HG03378 (cell line): Measurements from ENCODE around the gene WNT7A.

Experiments
- ATAC-seq: cut with Tn5 transposase; IDR thresholded peaks from one replicate; pipeline ENCODE4 v1.9.1; 2021; ENCODE audit warnings: mild to moderate bottlenecking, moderate library complexity; ENCODE audit not compliant: unreplicated experiment

WNT7A gene

DNA sequence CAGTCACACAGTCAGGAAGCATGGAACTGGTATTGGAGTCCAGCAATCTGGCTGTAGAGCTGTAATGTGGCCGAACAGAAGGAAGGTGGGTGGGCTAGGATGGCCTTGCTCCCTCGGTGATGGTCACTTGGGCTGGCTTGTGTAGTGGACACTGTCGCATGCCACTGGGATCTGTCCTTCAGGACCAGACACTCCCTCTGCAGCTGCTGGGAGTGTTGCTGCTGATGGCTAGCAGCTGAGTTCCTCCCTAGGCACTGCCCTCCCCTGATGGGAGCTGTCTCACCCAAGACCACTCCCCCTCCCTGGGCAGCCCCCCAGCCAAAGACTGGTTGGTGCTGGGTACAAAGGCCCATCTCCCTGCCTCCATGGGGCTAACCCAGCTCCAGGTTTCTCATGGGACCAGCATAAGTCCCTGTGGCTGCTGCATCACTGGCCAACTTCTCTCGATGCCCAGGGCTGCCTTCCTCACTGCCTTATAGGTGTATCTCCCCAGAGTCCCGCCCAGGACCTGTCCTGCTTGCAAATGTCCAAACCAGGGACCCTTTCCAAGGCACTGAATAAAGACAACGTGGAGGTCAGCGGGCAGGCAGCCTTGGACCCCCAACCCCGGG is 48.4 kb downstream of the WNT7A start:
- ATAC-seq: no peak

DNA sequence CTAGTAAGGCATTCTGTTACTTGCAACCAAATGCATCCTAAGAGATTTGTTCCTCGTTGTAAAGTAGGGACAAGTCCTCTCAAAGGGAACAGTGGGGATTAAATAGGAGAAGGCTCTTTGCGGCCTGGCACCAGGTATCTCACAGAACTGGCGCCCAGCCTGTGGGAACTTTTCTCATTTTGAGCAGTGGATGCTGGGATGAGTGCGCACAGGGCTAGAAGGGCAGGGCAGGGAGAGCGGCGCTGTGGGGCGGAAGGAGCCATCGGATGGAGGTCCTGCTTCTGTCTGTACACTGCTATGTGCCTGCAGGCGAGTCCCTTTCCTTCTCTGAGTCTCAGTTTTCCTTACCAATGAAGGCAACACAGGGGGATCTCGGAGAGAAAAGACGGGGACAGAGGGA is 50.6 kb downstream of the WNT7A start:
- no peak for ATAC-seq

DNA sequence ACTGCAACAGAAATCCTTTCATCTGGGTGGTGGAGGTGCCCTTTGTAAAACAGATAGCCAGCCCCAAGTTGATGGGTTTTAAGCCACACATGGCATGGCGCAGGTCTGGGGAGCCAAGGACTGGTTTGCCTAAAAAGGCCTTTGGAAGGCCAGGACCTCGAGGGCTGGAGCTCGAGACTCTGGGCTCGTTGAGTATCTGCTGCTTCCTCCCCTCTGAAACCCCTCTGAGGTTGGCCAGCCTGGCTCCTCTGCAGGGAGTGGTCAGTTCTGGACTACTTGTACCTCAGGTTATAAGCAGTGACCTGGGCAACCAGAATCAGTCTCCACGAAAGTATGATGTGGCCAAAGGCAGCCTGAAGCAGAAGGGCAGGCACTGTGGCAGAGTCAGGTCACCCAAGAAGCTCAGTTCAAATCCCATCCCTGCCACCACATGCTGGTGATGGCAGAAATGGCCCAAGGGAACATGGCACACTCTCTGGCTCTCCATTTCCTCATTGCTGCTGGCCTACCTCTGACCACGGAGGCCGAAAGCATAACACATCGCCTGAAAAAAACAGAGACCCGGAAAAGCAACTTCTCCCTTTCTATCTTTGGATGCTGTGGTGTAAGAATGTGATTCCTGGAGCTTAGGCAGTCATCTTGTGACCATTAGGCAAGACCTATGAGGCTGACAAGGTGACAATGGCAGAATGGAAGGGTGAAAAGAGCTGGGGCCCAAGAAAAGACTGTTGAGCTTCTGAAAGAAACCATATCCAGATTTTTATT is 51.2 kb downstream of the WNT7A start:
- no peak for ATAC-seq

DNA sequence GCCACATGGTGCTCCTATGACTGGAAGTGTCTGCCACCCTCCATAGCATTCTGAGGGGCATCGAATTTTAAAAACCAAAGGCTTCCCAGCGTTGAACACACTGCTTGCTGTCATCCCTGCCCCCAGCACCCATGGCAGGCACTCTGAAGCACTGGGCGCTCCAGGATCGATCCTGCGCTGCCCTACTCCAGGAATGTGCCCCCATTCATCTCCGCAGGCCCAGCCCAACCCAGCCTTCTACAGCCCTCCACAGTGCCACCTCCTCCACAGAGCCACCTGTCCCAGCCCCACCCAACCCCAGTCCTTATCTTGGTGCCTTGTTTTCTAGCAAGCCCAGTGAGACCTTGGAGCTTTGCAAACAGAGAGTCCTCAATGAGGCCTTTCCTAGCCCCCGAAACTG is 52.2 kb downstream of the WNT7A start:
- ATAC-seq: no peak

DNA sequence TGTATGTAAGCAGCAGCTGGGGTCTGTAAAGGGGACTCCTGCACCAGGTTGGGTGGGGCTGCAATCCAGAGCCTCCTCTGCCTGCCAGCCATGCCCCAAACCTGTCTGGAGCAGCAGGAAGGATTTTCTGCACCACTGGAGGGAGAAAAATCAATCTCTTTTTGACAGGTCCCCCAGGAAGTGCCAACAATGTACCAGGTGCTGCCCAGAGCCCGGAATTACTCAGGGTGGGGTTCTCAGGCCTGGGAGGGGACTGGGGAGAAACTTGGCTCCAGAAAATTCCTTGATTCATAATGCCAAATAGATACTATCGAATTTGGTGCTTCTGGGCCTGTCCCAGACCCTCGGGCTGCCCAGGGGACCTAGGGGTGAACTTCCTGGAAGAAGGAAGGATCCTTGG is 52.6 kb downstream of the WNT7A start:
- ATAC-seq: no peak

DNA sequence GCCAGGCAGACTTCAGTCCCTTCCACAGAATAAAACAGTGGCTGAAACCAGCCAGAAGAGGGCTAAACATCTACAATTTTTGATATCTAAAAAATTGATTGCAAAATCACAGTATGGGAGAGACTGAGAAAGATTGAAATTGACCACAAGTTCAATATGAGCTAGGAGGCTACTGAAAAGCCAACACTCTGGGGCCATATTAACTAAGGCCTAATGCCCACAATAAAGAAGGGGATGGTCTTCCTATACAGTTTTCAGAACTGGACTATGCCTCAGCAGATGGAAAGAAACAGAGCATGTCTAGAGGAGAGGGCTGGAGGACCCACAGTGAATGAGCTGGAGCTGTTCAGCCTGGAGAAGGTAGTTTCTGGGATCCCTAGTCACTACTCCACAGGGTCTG is 53.2 kb downstream of the WNT7A start:
- ATAC-seq: no peak

DNA sequence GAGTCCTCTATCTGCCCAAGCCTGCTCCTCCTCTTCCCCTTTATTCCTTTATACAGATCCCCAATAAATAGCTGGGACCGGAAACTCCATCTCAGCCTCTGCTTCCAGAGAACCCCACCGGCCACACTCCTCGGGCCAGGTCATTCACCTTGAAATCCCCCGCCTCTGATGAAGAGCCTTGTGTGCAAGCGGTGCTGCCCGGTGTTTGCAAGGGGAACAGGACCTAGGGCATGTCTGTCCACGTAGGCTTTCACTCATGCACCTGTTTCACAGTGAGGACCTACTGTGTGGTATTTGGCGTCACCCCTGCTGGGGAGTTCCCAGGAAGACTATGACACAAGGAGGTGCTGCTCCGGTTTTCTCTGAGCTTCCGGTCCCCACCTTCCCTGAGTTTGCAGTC is 54.0 kb downstream of the WNT7A start:
- ATAC-seq: no peak

DNA sequence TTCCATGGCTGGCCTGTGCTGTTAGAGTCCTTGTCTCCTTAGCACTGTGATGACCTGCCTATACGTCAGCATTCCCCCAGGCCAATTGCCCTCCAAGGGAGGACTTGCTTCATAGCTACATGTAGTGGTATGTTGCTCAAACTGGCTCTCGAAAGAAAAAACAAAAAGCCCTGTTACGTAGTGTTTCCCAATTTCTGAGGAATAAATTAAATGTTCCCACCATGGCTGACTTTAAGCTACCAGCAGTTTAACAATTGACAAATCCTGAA is 54.6 kb downstream of the WNT7A start:
- no peak for ATAC-seq

DNA sequence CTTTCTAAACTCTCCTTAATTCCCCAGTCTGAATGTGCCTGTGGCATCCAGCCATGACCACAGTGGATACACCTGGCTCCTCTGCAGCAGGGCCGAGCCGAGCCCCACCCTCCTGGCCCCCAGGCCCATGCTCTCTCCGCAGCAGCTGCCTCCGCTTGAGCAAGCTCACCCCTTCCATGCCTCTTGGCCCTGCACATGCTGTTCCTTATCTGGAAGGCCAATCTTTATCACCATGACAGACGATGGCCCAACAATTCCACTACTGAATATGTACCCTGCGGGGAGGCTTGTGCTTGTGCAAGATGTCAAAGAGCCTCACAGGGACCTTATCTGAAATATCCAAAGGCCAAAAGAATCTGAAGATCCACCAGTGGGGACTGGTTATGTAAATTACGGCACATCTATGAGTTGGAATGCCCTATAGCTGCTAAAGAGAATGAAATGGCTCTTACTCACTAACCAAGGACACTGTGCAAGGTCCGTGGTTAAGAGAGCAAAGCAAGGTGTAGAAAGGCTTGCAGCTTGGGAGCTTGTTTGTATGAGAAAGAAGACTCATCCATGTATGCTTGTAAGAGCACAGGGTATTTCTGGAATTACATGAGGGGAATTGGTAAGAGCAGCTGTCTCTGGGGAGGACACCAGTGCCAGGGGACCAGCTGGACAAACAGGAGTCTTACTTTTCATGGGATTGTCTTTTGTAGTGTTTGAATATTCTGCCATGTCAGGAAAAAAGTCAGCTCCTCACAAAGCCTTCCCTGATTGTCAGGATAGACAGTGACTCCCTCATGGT is 55.2 kb downstream of the WNT7A start:
- ATAC-seq: no peak

DNA sequence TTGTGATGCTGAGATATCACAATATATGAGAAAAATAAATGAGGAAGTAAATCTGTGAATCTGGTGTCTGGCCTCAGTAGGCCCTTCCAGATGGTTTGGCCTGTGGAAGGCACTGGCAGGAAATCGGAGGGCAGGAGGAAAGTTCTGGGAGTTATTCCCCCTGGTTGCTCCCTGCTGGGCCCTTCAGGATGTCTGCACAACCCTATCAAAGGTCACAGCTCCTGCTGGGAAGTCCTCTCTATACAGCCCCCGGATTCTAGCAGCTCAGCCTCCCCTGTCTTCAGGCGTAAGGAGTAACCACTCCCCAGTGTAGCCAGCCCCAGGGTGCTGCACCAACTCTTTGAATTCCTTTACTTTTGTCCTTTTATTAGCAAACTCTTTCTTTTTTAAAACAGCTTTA is 56.2 kb downstream of the WNT7A start:
- ATAC-seq: no peak

DNA sequence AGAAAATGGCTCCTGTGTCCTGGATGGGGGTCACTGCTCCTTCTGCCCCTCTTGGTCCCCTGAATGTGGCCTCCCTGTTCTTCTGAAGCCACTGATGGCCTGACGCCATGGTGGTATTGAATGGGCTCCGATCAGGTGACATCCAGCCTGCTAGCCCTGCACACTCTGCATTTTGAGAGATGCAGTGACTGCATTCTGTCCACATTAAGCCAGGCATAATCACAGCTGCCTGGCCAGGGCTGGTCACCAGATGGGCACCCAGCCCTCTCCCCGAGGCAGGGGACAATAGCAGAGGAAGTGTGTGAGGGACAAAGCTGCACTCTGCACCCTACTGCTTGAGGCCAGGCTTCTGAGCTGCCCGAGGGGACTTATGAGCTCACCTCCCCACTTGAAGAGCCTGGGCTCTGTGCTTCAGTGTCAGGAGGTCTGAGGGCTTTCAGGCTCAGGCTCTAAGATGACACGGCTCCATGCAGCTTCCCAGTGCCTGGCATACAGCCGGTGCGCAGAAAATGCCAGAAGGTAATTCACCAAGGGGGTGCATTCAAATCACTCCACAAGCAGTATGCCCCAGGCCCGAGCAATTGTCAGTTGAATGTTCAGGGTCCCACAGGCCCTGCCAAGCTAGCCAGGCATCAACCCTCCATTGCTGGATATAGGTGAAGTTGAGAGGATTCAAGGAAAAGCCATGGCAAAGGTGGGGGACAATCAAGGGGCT is 56.8 kb downstream of the WNT7A start:
- no peak for ATAC-seq

DNA sequence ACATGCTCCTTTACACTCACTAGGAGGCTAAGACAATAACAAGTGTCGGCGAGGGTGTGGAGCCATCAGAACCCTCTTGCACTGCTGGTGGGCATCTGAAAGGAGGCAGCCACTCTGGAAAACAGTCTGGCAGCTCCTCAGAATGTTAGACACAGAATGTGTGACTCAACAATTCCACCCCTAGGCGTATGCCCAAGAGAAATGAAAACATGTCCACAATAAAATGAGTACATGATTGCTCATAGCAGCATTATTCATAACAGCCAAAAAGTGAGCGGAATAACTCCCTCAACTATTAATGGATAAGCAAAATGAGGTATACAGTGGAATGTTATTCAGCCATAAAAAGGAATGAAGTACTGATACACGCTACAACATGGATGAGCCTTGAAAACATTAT is 57.8 kb downstream of the WNT7A start:
- ATAC-seq: no peak

DNA sequence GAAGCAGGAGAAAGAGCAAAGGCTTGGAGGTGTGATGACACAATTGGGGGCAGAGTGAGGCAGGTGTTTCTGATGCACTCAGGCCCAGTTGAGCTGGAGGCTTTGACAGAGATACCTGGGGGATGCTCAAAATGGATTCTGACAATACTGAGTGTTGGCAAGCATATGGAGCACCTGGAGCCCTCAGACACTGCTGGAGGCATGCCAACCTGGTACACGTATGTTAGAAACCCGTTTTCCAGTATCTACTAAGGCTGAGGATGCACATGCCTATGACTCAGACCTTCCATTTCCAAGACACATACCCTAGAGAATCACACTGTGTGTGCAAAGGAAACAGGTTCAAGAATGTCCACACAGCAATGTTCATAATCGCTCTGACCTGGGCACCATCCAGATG is 58.7 kb downstream of the WNT7A start:
- ATAC-seq: no peak

DNA sequence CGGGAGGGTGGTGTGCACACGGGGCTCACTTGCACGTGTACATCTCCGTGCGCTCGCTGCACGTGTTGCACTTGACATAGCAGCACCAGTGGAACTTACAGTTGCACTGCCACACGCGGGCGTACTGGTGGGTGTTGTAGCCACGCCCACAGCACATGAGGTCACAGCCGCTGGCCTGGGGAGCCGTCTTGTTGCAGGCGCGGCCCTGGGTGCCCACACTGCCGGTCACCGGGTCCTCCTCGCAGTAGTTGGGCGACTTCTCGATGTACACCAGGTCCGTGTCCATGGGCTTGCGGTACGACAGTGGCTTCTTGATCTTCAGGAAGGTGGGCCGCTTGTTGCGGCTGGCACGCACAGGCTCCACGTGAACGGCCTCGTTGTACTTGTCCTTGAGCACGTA is 61.0 kb downstream of the WNT7A start:
- no peak for ATAC-seq

DNA sequence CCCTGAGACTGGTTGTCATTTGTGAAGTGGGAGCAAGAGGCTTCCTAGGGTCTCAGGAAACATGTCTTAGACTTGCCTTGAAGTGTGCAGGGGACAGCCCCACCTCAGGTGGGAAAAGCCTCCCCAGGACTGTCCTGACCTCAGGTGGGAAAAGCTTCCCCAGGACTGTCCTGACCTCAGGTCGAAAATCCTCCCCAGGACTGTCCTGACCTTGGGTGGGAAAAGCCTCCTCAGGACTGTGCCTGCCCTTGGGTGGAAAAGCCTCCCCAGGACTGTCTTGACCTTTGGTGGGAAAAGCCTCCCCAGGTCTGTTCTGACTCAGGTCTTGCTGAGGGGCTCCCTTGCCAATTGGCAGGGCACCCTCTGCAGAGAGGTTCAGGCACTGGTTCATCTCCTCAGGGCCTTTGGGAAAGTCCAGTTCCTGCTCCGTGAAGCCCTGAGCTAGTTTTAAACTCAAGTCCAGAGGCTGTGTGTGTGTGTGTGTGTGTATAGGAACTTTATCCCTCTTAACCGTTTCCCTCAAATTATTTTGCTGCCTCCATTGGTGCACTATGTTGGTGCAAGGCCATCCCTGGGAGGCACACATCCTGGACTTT is 64.7 kb downstream of the WNT7A start:
- ATAC-seq: no peak

DNA sequence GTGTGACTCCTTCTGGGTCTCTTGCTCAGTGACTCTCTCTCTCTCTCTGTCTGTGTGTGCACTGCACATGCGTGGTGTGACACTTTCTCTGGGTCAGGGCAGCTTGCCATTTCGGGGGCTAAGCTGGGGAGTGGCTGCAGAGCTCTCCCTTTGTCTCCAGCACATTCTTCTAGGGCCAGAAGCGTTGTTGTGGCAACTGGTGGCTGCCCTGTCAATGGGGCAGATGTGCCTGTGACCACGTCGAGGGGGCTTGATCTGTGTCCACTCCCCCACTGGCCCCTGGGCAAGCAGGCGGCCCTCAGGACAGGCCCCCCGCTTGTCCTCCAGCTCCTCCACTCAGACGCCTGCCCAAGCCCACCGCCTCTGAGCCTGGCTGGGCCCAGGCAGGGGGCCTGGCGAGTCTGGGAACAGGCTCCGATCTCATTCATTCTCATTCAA is 67.8 kb downstream of the WNT7A start:
- no peak for ATAC-seq

DNA sequence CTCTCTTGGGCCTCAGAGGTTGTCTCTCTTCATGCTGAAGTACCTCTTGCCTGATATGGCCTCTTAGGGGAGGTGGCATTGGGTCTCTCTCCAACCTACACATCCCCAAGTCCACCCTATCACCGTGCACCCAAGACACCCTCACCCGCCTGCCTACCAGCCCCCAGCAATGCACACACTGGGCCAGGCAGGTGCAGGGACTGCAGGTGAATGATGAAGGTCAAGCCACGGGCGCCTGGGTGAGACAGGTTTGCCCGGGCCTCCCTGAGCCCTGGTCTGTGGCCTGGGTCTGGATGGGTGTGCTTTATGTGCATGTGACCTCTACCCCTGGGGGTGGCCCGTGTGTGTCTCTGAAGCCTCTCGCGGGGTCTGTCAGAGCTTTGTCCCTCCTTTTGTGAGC is 68.3 kb downstream of the WNT7A start:
- ATAC-seq: no peak

DNA sequence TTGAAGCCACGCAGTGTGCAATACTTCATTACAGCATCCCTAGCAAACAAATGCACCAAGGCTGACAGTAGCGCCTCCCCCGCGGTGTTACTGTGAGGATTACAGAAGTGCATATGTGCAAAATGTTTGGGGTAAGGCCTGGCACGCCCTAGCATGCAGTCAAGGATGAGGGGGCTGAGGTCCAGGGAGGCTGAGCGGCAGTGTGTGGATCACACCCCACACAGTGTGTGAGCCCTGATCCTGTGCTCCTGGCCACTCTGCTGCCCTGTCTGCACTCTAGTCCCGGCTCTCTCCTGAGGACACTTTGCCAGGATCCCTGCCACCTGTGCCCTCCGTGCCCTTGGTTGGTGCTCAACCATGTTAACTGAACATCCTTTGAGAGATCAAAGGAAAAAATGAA is 71.3 kb downstream of the WNT7A start:
- no peak for ATAC-seq

DNA sequence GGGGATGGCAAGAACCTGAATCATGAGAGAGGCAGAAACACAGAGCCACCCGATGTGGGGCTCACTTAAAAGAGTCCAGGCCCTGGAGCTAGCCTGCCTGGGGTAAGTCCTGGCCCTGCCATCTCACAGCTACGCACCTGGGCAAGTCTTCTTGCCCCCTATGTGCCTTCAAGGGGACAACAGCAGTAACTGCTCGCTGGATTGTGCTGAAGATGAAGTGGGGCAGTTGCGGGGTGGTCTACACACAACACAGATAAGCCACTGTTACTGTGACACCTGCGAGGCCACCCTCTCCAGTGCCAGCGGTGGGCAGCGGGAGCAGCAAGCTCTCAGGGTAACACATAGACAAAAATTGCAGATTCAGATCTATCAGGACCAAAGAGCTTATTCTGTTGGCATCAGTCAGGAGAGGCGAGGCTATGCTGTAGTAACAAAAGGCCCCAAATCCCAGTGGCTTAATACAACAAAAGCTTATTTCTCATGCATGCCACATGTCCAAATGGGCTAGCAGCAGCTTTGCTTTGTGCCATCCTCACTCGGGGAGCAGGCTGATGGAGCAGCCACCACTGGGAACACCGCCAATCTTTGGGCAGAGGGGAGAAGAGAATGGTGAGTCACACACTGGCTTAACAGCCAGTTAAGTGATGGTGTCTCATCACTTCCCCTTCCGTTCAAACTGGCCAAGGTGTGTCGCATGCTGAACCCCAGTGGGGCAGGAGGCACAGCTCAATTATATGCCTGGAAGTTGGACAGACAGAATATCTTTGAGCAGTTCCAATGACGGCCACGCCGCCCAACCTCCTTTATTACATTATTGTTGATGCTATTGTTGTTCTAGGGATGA is 78.3 kb downstream of the WNT7A start:
- ATAC-seq: no peak

DNA sequence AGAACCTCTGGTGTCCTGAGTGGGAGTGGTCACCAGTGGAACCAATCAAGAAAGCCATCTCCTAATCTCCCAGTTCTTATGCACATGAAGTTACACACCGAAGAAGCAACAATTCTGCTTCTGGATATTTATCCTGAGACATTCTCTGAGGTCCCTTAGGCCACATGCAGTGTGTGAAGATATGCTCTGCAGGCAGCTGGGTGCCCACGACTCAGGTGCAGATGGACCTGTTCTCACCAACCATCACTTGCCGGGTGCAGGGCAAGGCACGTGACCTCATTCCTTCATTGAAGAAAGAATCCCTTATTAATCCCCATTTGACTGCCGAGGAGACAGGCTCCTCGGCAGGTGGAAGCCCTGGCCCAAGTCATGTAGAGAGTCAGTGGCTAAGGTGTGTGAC is 79.8 kb downstream of the WNT7A start:
- no peak for ATAC-seq
